ENCODE results near the gene CFAP74.

The CFAP74 gene

GRCh38 chr1:1873186-1873585 is 130.4 kb downstream of the CFAP74 start:
- no peak for DNase-seq (ENCODE audit: low read depth)

- no peak for DNase-seq (ENCODE audit: low read depth)
Measured at GRCh38 chr1:1872329-1872994, 131.1 kb downstream of the CFAP74 start.
